ENCODE data around the gene MAFB.

MAFB gene

DNA sequence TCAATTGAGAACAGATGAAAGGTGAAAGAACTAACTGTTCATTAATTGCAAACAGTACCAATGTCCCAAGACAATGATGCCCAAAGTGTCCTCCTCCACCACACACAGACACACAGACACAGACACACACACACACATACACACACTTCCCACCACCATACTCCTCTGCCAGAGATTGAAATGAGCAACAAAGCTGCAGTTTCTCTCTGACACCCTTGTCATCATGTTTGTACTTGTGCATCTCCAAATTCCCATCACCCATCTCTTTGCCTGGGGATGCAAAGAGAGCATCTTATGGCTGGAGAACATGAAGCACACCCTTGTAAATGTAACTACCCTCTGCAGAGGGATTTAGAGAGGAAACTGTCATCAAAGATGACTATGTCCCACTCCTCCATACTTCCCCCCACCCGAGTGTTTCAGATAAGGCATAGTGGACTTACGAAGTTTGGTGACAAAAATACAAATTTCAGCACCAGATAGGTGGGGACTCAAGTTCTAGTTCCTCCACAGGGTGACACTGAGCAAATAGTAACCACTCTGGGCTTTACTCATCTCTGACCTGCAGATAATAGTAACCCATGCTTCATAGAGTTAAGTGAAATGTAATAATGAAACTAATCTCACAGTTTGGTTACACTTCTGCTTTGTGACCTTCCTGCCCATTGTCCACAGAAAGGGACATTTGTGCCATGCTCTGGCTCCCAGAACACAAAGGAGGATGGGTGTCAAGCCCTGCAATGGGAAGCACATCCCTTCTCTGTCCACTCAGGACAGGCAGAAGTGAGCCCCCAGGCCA, 8.7 kb downstream of the MAFB start:
- no peak for DNase-seq

DNA sequence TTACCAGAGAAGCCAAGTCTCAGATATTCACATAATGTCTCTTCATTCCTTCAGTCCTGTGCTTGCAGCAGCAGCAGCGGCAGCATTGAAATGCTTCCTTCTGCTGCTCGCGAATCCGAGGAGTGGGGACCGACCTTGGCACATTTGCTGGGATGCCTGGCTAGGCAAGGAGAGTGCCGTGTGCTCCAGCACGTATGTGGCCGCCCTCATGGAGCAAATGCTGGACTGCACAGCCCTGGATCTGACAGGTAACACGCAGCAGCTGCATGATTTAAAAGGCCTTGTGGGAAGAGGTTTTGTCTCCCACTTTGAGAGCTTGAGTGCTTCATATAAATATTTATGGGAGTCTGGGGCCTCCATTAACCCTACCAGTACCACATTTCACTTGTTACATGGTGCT, 9.9 kb downstream of the MAFB start:
- DNase-seq, result no peak

DNA sequence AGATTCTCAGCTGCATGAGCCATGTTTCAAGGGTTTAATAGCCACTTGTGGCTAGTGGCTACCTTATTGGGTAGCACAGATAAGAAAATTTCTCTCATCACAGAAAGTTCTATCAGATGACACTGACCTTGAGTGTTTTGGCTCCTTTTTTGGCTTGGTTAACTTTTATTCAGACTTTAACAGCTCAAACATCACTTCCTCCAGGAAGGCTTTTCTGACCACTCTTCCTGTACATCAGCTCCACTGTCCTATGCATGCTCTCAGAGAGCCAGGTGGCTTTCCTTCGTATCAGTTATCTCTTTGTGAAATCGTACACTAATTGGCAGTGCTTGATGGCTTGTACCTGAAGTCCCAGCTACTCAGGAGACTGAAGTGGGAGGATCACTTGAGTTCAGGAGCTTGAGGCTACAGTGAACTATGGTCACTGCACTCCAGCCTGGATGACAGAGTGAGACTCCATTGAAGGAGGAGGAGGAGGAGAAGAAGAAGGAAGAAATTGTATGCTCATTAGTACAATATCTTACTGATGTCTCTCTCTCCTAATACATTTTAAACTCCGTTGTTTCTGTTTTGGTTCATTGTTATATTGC, 10.7 kb downstream of the MAFB start:
- DNase-seq, result no peak

DNA sequence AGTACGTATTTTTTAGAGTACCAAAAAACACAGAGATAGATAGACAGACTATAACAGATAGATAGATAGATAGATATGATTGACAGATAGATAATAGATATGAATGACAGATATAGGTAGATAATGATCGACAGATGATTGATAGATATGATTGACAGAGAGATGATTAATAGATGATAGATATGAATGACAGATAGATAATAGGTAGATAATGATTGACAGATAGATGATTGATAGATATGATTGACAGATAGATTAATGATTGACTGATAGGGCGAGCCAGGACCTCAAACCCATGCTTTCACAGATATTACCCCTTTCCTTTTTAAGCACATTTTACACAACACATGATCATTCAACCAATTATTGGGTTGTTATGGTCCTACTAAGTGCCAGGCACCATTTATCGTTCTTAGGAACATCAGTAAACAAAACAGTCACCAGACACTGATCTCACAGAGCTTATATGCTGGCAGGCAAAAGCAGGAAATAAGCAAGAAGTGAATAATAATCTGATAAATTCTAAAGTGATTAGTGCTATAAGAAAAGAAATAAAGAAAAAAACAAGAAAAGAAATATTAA, 11.6 kb downstream of the MAFB start:
- DNase-seq, result no peak

DNA sequence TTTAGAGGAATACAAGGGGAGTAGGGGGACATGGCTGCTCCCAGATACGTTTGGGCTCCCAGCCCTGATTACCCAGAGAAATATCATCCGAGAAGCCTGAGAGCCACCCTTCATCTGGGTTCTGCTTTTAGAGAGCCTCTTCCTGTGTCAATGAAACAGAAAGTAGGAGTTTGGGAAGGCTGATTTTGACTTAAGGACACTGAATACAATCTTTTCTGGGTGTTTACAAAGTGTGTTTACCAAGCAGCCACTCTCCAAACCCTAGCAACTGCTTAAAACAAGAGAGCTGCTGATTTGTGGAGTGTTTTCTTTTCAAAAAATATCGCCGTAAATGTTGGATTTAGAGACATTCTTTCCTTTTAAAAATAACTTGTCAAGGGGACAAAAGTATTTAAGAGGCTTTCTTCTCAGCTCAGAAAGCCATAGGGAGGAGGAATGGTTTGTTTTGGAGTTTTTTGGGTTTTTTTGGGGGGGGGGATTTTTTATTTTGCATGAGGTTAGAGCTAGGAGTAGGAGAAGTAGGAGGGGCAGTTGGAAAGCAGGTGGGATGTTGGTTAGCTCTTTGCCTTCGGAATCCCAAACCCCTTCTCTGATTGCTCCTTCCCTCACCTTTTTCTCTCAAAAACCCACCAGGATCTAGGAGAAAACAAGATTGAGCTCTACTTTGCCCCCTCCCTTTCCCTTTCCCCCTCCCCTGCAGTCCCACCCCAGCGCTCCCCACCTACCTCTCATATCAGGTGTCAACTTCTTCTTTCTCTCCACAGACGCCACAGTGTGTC, 12.4 kb downstream of the MAFB start:
- DNase-seq, result no peak

DNA sequence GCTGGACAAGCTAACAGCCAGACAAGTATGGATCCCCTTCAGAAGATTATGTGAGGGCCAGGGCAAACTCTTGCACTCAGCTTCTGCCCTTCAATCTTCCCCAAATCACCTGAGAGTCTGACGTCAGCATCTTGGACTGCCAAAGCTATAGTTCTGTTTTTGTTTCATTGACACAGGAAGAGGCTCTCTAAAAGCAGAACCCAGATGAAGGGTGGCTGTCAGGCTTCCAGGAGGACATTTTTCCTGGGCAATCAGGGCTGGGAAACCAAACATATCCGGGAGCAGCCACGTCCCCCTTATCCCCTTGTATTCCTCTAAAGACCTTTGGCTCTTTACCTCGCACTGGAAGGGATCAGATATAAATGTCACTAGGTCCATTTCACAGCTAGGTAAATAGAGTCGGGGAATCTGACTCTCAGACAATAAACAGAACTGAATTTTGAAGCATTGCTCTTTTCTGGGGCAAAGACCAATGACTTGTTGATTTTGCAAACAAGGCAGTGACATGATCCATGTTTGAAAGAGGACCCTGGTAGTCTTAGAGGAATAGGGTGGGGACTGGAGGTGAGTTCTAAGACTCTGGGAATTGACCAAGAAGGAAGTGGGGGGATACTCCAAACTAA, 13.3 kb downstream of the MAFB start:
- DNase-seq, result no peak

DNA sequence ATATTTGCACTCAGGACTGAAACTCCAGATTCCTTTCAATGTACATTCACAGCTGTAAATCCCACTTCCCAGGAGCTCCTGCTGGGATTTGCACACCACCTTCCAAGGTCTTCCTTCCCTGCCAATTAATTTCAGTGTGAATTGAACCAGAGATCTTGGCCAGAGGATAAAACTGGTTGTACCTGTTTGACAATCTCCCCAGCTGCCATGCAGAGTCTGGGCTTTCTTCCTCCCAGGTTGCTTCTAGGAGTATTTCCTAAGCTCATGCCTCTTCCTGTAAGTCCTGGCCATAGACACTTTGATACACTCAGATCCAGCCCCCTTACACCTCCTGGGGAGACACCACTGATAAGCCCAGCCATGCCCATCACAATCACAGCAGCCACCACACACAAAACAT, 15.6 kb downstream of the MAFB start:
- no peak for DNase-seq

DNA sequence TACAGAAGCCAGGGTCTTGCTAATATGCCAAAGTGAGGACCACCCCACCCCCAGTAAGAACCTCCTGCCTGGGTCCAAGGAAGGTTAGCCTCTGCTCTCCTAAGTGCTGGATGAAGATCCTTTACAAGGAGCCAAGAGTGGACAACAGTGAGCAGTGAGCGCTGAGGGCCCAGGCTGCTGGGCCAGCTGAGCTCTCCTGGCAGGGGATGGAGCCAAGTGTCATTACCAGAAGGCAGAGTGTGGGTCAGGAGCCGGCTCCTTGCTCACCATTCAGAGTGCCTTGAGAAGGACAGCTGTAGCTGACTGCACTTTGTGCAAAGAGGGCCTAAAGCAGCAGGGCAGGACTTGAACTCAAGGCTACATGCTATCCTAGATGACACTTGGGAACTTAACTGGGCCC, 16.9 kb downstream of the MAFB start:
- no peak for DNase-seq

DNA sequence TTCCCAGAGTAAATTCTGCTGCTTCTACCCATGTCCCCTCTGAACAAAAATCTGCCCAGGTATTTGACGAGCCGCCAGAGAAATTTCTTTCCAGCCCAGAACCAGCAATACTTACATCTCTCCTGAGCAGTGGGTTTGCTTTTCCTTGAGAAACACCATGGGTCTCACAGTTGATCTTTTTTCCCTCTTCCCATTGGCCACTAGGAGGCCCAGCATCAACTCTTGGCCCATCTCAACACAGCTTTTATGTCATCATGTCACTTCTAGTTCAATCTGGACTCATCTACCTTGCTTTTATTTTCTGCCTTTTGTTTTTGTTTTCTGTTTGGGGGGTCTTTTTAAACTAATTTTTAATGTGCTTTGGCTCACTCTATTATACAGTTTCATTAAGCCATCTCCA, 18.8 kb downstream of the MAFB start:
- no peak for DNase-seq

DNA sequence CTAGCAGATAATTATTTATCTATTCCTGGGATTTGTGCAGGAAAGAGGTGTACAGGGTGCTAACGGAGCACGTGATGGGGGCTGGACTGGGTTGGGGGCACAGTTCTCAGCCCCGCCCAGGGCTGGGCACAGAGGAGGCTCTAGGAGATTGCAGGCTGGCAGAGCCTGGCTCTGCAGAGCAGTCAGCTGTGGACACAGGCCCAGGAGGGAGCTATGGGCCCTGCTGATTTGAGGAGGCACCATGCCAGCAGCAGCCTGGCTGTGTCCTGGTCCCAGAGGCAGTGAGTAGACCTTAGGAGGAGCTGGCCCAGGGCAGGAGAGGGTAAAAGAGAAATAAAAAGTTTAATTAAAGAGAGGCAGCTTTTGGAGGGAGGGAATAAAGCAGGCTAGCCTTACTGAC, 19.3 kb downstream of the MAFB start:
- DNase-seq, result no peak

DNA sequence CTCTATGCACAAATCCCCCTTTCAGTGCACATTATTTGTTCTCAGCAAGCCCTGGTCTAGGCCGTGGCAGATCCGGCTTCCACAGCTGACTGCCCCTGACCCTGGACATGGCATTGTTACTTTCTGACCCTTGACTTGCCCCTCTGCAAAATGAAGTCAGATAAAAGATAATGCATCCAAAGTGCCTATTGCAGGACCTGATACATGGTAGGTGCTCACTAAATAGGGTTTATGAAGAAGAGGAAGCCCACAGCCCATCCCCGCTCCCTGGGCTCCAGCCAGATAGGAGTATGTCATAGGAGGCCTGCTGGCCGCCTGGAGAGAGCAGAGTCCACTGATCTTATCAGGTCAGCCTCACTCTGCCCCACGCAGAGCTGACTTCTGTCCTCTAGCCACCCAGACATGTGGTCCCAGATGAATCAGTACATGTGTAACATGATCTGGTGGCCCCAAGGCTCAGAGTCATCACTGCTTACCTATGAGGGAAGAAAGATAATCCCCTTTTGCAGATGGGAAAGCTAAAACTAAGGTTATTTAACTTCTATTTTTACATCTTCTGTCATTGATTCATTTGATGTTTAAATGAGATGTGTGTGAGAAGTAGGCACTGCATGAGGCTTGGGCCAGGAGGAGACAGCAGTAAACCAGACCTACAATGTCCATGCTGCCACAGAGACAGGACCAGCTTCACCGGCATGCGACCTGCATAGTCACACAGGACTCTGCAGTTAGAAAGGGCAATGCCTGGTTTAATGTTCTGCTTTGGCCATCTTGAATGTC, 20.4 kb downstream of the MAFB start:
- no peak for DNase-seq

DNA sequence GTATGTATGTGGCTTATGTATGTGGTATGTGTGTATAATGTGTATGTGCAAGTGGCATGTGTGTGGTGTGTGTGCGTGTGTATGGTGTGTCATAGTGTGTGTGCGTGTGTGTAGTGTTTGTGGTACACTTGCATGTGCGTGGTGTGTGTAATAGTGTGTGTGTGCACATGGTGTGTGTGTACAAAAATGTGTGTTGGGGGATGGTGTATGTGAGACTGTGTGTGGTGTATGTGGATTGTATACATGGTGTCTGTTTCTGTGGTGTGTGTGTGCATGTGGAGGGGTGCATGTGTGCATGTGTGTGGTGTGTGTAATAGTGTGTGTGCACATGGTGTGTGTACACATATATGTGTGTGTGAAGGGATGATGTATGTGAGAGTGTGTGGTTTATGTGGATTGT, 21.5 kb downstream of the MAFB start:
- DNase-seq, result no peak

DNA sequence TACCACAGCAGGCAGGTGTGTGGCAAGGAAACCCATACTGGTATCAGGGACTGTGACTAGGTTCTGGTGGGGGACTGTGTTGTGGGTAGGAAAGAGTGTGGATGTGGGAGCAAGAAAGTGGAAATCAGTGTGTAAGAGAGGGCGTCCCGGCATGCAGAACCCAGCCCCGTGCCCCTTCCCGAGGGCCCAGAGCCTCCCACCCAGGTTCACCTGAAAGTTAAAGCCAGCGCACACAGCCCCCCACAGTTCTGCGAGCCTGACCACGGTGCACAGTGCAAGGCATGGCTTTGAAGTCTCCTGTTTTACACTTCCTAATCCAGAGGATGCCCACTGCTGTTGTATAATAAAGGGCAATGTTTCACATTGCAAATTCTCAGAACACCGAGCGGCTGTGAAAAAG, 22.7 kb downstream of the MAFB start:
- no peak for DNase-seq

DNA sequence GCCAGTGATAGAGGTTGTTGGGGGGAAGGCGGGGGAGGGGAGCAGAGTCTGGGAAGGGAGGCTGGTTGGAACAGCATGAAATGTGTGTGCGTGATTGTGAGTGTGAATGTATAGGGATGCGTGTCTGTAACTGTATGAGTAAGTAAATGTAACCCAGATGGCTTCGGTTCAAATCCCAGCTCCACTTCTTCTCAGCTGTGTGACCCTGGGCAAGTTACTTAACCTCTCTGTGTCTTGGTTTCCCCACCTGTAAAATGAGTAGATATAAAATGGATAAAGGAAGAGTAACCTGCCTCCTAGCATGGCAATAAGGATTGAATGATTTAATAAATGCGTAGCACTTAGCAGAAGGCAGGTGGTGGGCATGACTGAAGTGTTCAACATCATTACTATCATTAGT, 24.1 kb downstream of the MAFB start:
- no peak for DNase-seq

DNA sequence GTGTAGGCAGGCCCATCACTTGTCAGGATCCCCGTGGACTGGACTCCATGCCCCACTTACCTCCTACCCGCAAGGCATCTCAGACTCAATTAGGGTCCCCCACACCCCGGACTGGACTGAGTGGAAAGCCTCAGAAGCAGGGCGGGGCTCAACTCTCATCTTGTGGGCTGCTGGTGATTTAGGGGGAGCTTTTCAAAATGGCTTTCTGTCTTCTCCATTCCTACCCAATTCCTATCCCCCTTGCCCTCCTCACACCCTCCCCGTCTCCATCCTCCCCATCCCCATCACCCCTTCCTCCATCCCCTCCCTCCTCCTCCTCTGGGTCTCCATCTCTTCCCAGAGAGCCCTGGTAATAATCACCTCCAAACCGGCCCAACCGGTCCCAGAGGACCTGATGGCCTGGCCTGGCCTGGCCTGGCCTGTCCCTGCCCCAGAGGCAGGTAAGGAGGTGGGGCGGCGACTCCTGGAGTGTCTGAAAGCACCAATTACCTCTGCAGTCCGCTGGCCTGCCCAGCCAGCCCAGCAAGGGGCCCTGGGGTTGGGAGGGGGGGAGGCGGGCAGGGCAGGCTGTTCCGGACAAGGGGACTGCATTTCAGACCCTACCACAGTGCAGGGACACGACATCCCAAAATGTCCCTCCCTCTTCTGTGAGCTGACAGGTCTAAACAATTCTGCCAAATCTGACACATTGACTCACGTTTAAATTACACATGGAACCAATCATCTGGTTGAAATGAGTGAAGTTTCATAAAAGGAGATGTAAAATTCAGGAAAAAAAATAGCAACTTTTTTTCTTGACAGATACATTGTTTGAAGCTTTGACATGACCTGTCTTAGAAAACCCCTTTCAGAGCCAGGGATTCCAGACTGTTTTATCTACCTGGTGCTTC, 24.8 kb downstream of the MAFB start:
- DNase-seq, result no peak

DNA sequence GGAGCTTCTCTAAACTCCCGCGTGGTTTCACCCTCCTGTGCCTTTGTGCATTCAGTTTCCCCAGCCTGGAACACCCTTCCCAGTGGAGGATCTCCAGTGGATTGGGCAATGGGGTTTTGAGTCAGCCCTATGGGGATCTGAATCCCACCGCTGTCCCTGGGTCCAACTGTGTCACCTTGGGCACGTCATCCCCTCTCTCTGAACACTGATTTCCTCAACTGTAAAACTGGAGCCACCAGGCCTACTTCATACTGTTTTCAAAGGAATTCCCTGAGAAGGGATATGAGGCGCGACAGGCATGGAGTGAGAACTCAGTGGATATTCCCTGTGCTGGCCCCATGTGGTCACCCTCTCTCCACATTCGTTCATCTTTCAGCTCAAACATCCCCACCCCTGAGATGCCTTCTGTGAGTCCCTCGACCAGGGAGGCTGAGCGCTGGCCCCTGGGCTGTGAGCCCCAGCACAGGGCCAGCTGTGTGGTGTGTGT, 25.7 kb downstream of the MAFB start:
- no peak for DNase-seq

DNA sequence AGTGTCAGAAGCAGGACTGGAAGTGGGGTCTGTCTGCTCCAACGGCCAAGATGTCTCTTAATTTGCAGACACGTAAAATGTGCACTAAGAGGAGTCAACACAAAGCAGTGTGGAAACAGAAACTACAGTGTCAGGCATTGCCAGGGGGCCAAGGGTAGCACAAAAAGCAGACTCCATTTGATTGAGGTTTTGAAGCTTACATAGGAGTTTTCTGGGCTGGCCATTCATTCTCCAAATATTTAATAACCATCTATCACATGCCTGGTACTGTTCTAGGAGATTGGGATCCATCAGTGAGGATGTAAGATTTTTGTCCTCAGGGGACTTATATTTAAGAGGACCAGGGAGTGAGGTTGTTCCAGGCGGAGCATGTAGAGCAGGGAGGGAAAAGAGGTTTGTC, 29.5 kb downstream of the MAFB start:
- DNase-seq, result no peak

DNA sequence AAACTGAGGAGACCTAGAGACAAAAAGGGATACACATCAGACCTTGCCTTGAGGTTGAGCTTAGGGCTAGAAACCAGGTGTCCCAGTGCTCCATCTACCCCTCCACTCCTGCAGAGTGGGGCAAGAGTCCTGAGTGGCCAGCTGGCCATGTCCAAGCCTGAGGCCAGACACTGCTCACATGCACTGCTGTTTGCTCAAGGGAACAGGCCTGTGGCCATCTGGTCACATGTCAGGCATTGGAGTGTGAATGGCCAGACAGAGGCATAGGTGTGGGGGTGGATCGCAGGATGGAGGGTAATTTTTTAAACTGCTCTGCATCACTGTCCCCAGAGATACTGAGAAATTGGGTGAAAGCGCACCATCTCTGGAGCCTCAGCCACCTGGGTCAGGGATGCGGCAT, 30.5 kb downstream of the MAFB start:
- no peak for DNase-seq

DNA sequence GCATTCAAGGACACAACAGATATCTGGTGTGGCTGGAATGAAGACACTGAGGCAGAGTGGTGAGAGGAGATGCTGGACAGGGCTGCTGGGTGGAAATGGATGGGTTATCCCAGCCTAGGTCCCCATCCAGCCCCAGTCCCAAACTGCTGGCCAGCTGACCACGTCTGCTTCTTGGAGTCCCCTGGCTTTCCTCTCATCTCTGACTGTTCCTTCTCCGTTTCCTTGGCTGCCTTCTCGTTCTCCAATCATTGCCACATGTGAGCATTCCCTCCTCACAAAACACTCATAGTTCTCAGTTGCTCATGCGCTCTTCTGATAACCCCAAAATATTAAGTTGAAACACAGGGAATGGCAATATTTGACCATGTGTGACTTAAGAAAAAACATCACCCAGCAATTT, 31.5 kb downstream of the MAFB start:
- DNase-seq, result no peak

DNA sequence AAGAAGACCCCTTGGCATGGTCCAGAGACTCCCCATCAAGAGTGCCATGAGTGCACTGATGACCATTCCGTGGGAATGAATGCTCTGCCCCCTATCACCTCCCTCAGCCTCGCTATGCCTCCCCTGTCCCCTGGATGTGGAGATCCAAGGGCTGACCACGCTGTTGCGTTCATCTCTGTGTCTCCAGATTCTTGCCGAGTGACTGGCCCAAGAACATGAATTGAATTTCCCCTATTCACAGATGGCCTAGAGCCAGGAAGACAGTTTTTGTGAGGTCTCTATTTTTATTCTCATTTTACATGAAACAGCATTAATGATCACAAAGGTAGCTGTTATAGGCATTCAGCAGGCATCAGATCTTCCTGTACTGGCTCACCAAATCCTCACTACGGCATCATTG, 33.6 kb downstream of the MAFB start:
- no peak for DNase-seq

DNA sequence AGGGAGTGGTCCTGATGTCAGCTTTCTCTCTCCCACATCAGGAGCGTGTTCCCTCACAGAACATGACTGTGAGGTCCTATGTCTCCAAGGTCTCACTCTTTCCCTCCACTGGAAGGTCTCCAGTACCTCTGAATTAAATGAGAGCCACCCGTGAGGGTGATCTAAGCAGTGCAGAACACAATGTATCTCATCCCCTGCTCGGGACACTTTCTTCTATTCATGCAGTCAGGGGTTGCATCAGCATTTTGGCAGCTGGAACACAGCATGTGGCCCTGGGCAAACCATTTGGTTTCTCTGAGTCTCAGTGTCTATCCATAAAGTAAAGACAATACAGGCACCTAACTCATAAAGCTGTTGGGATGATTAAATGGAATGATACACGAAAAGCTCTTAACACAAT, 34.2 kb downstream of the MAFB start:
- no peak for DNase-seq
